ENCODE measurements around the gene MMP25. TPM values are rescaled to one million over a fixed set of nuclear protein-coding genes. Genes with fewer than 3 reads are reported as not detected.

The MMP25 gene
- total and polyA plus RNA-seq, 2 donors: 0.80 to 2.9 TPM

- no peak for DNase-seq (ENCODE audit: low read depth in 6 of 9, low spot score in 9 of 9)
- H3K4me3 ChIP-seq (ENCODE audit: low read length in 2 of 2): no peak overlapping the region
- H3K27ac ChIP-seq (ENCODE audit: low read depth in 1 of 2, low read length in 1 of 2): no peak overlapping the region
- peaks cover 8 to 20% of the 10 kb centered on the region in 2 donors for H3K36me3 ChIP-seq (ENCODE audit: control insufficient read depth in 2 of 2, insufficient read depth in 2 of 2, low read length in 1 of 2)
- H3K9me3 ChIP-seq (ENCODE audit: control insufficient read depth in 2 of 2, insufficient read depth in 1 of 2, low read length in 1 of 2): no peaks in the 10 kb centered on the region
- WGBS: 97% methylated on average over 19 of the region's 19 CpGs
- peaks cover 0 to 5% of the 10 kb centered on the region in 2 donors for H3K27me3 ChIP-seq (ENCODE audit: control insufficient read depth in 2 of 2, insufficient read depth in 1 of 2, low read length in 1 of 2)
- peaks cover 22 to 44% of the 10 kb centered on the region in 2 donors for H3K4me1 ChIP-seq (ENCODE audit: control insufficient read depth in 2 of 2, insufficient read depth in 2 of 2, low read length in 2 of 2)
Measured at GRCh38 chr16:3056336-3057180, 10.2 kb downstream of the MMP25 start.

GRCh38 chr16:3057181-3058138 is 11.1 kb downstream of the MMP25 start:
- no peak for DNase-seq (ENCODE audit: low read depth in 6 of 9, low spot score in 9 of 9)
- Histone ChIP-seq H3K4me3 (ENCODE audit: low read length in 2 of 2) (peak overlapping the region; percentile 82 to 89), H3K27ac (ENCODE audit: low read depth in 1 of 2, low read length in 1 of 2) (no peak overlapping the region), H3K9me3 (ENCODE audit: control insufficient read depth in 2 of 2, insufficient read depth in 1 of 2, low read length in 1 of 2) (no peaks in the 10 kb centered on the region), H3K4me1 (ENCODE audit: control insufficient read depth in 2 of 2, insufficient read depth in 2 of 2, low read length in 2 of 2) (peaks cover 22 to 49% of the 10 kb centered on the region in 2 donors), H3K36me3 (ENCODE audit: control insufficient read depth in 2 of 2, insufficient read depth in 2 of 2, low read length in 1 of 2) (peaks cover 8 to 20% of the 10 kb centered on the region in 2 donors), H3K27me3 (ENCODE audit: control insufficient read depth in 2 of 2, insufficient read depth in 1 of 2, low read length in 1 of 2) (peaks cover 0 to 5% of the 10 kb centered on the region in 2 donors)
- WGBS: 95% methylated on average over 22 of the region's 22 CpGs

- peaks cover 0 to 5% of the 10 kb centered on the region in 2 donors for H3K27me3 ChIP-seq (ENCODE audit: control insufficient read depth in 2 of 2, insufficient read depth in 1 of 2, low read length in 1 of 2)
Measured at GRCh38 chr16:3058139-3059030, 12.0 kb downstream of the MMP25 start.

GRCh38 chr16:3059041-3059722 is 12.8 kb downstream of the MMP25 start:
- Histone ChIP-seq H3K36me3 (ENCODE audit: control insufficient read depth in 2 of 2, insufficient read depth in 2 of 2, low read length in 1 of 2) (peaks cover 1 to 16% of the 10 kb centered on the region in 2 donors), H3K4me1 (ENCODE audit: control insufficient read depth in 2 of 2, insufficient read depth in 2 of 2, low read length in 2 of 2) (peaks cover 22 to 45% of the 10 kb centered on the region in 2 donors), H3K27ac (ENCODE audit: low read depth in 1 of 2, low read length in 1 of 2) (peak overlapping the region; percentile 68 to 83), H3K9me3 (ENCODE audit: control insufficient read depth in 2 of 2, insufficient read depth in 1 of 2, low read length in 1 of 2) (no peaks in the 10 kb centered on the region), H3K27me3 (ENCODE audit: control insufficient read depth in 2 of 2, insufficient read depth in 1 of 2, low read length in 1 of 2) (peaks cover 0 to 5% of the 10 kb centered on the region in 2 donors), H3K4me3 (ENCODE audit: low read length in 2 of 2) (peak overlapping the region; percentile 82 to 89)
- WGBS: under 1% methylated on average over 67 of the region's 67 CpGs
- DNase-seq (ENCODE audit: low read depth in 6 of 9, low spot score in 9 of 9): peak in 8 of 9 donors; percentile 68 to 93 (median 84)

More at GRCh38 chr16:3058139-3059030, 12.0 kb downstream of the MMP25 start:
- Histone ChIP-seq H3K9me3 (ENCODE audit: control insufficient read depth in 2 of 2, insufficient read depth in 1 of 2, low read length in 1 of 2) (no peaks in the 10 kb centered on the region), H3K36me3 (ENCODE audit: control insufficient read depth in 2 of 2, insufficient read depth in 2 of 2, low read length in 1 of 2) (peaks cover 8 to 20% of the 10 kb centered on the region in 2 donors), H3K4me3 (ENCODE audit: low read length in 2 of 2) (peak overlapping the region; percentile 82 to 89), H3K4me1 (ENCODE audit: control insufficient read depth in 2 of 2, insufficient read depth in 2 of 2, low read length in 2 of 2) (peaks cover 22 to 45% of the 10 kb centered on the region in 2 donors), H3K27ac (ENCODE audit: low read depth in 1 of 2, low read length in 1 of 2) (peak overlapping the region; percentile 32 to 83)
- peak in 5 of 9 donors; percentile 54 to 83 (median 64) for DNase-seq (ENCODE audit: low read depth in 6 of 9, low spot score in 9 of 9)
- 13% methylated on average over 77 of the region's 77 CpGs for WGBS

- WGBS: 77% methylated on average over 9 of the region's 9 CpGs
- Histone ChIP-seq H3K4me3 (ENCODE audit: low read length in 2 of 2) (peak overlapping the region; percentile 82 to 89), H3K27me3 (ENCODE audit: control insufficient read depth in 2 of 2, insufficient read depth in 1 of 2, low read length in 1 of 2) (peaks cover 0 to 5% of the 10 kb centered on the region in 2 donors), H3K4me1 (ENCODE audit: control insufficient read depth in 2 of 2, insufficient read depth in 2 of 2, low read length in 2 of 2) (peaks cover 24 to 49% of the 10 kb centered on the region in 2 donors), H3K27ac (ENCODE audit: low read depth in 1 of 2, low read length in 1 of 2) (peak overlapping the region; percentile 68 to 83), H3K9me3 (ENCODE audit: control insufficient read depth in 2 of 2, insufficient read depth in 1 of 2, low read length in 1 of 2) (no peaks in the 10 kb centered on the region), H3K36me3 (ENCODE audit: control insufficient read depth in 2 of 2, insufficient read depth in 2 of 2, low read length in 1 of 2) (peaks cover 0 to 14% of the 10 kb centered on the region in 2 donors)
- no peak for DNase-seq (ENCODE audit: low read depth in 6 of 9, low spot score in 9 of 9)
Measured at GRCh38 chr16:3059723-3060242, 13.4 kb downstream of the MMP25 start.

GRCh38 chr16:3060339-3061127 is 14.2 kb downstream of the MMP25 start:
- Histone ChIP-seq H3K27me3 (ENCODE audit: control insufficient read depth in 2 of 2, insufficient read depth in 1 of 2, low read length in 1 of 2) (peaks cover 0 to 5% of the 10 kb centered on the region in 2 donors), H3K9me3 (ENCODE audit: control insufficient read depth in 2 of 2, insufficient read depth in 1 of 2, low read length in 1 of 2) (no peaks in the 10 kb centered on the region), H3K4me1 (ENCODE audit: control insufficient read depth in 2 of 2, insufficient read depth in 2 of 2, low read length in 2 of 2) (peaks cover 30 to 49% of the 10 kb centered on the region in 2 donors), H3K4me3 (ENCODE audit: low read length in 2 of 2) (no peak overlapping the region), H3K36me3 (ENCODE audit: control insufficient read depth in 2 of 2, insufficient read depth in 2 of 2, low read length in 1 of 2) (peaks cover 0 to 8% of the 10 kb centered on the region in 2 donors), H3K27ac (ENCODE audit: low read depth in 1 of 2, low read length in 1 of 2) (no peak overlapping the region)
- WGBS: 90% methylated on average over 14 of the region's 14 CpGs
- no peak for DNase-seq (ENCODE audit: low read depth in 6 of 9, low spot score in 9 of 9)

GRCh38 chr16:3062553-3062952 is 16.2 kb downstream of the MMP25 start:
- Histone ChIP-seq H3K4me3 (ENCODE audit: low read length in 2 of 2) (no peak overlapping the region), H3K27ac (ENCODE audit: low read depth in 1 of 2, low read length in 1 of 2) (no peak overlapping the region), H3K36me3 (ENCODE audit: control insufficient read depth in 2 of 2, insufficient read depth in 2 of 2, low read length in 1 of 2) (peaks cover 0 to 2% of the 10 kb centered on the region in 2 donors), H3K4me1 (ENCODE audit: control insufficient read depth in 2 of 2, insufficient read depth in 2 of 2, low read length in 2 of 2) (peaks cover 32 to 61% of the 10 kb centered on the region in 2 donors), H3K27me3 (ENCODE audit: control insufficient read depth in 2 of 2, insufficient read depth in 1 of 2, low read length in 1 of 2) (peaks cover 0 to 5% of the 10 kb centered on the region in 2 donors), H3K9me3 (ENCODE audit: control insufficient read depth in 2 of 2, insufficient read depth in 1 of 2, low read length in 1 of 2) (no peaks in the 10 kb centered on the region)
- no peak for DNase-seq (ENCODE audit: low read depth in 6 of 9, low spot score in 9 of 9)
- WGBS: 98% methylated on average over 6 of the region's 6 CpGs
